Right lobe of liver (tissue), 4 donors: ENCODE results near the gene LRMDA.

Experiments
- POLR2A ChIP-seq: fragments of 450-650 bp; IDR thresholded peaks from one replicate; pipeline ENCODE4 v1.6.1; 2017; ENCODE audit warnings: antibody characterized with exemption, mild to moderate bottlenecking
- TF ChIP-seq, protein P1 (sequence below), 4 donors: fragments of 200-600 bp in 3 of 4; fragments of 450-650 bp in 1 of 4; IDR thresholded peaks; one replicate each; pipeline versions ENCODE4 v1.5.1 to v1.8.0; 2016 to 2022; ENCODE audit warnings: antibody characterized with exemption in 4 of 4, mild to moderate bottlenecking in 2 of 4
- donor health status: DM: no; HTN: no; CAD: no.
- donor health status: DM: no; HTN: no; CAD: no.
- donor health status: DM: no; HTN: yes; CAD: no.

DNA sequence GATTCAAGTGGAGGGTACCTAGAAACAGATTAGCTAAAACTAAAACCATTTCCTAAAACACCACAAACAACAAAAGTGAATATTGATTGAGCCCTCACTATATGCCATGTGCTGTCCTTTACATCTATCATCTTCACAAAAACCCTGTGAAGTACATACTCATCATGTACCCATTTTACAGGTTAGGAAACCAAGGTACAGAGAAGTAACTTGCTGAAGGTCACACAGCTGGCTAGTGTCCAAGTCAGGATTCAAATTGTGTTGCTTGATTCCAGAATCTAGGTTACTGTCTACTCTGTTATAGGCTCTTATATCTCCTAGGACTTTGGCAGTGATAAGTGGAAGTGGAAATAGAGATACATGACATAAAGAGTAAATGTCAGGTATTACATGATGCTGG lies 463.8 kb downstream of the LRMDA start:
- no peak for TF ChIP-seq POLR2A
- TF ChIP-seq, protein P1, sequence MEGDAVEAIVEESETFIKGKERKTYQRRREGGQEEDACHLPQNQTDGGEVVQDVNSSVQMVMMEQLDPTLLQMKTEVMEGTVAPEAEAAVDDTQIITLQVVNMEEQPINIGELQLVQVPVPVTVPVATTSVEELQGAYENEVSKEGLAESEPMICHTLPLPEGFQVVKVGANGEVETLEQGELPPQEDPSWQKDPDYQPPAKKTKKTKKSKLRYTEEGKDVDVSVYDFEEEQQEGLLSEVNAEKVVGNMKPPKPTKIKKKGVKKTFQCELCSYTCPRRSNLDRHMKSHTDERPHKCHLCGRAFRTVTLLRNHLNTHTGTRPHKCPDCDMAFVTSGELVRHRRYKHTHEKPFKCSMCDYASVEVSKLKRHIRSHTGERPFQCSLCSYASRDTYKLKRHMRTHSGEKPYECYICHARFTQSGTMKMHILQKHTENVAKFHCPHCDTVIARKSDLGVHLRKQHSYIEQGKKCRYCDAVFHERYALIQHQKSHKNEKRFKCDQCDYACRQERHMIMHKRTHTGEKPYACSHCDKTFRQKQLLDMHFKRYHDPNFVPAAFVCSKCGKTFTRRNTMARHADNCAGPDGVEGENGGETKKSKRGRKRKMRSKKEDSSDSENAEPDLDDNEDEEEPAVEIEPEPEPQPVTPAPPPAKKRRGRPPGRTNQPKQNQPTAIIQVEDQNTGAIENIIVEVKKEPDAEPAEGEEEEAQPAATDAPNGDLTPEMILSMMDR (IDR thresholded peaks at IDR 0.05), result no peak
